ENCODE measurements around the gene MYCN.
"Not testable (repeated sequence)": the region's sequence is repeated elsewhere in the genome, so short reads cannot be mapped to it uniquely, and the experiment has no call there.

The MYCN gene

DNA sequence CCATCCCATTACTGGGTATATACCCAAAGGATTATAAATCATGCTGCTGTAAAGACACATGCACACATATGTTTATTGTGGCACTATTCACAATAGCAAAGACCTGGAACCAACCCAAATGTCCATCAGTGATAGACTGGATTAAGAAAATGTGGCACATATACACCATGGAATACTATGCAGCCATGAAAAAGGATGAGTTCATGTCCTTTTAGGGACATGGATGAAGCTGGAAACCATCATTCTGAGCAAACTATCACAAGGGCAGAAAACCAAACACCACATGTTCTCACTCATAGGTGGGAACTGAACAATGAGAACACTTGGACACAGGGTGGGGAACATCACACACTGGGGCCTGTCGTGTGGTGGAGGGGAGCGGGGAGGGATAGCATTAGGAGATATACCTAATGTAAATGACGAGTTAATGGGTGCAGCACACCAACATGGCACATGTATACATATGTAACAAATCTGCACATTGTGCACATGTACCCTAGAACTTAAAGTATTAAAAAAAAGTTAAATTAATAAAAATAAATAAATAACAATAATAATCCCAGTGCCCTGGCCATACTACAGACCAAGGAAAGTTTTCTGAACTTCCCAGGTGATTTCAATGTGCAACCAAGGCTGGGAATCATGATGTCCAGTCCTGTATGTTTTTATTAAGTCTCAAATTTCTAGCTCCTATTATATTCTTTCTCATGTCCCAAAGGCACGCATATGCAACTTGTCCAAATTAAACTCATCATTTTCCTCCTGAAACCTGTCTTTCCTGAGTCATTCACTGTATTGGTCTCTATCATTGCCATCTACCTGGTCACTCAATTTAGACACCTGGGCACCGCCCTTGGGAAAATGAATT lies 23.0 kb downstream of the MYCN start:
- DNase-seq, result not testable (repeated sequence)

DNA sequence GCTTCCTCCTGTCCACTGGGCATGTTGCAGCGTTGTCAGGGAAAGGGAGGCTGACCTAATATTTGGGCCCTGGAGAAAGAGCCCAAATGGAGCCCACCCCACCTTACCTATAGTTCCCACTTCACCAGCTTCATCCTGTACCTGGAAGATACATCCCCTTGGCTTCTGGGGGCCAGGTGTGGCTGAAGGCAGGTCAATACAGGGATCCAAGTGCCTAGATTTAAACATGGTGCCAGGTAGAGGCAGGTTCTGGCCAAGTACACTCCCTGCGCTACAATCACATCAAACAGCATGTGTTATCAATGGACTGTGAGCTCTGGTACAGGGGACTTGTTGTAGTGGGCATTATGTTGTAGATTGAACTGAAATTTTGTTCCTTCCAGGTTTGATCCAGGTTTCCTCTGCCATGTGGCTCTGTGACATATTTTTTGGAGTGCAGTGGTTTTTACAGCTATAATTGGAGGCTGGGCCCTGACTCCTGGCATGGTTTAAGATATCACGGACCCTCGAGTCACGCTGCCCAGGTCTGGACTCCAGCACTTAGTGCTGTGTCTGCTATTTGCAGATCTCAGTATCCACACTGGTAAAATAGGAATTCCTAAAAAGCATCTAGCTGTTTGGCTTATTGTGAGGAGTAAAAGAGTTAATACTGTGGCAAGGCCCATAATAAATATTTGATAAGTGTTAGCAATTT lies 23.8 kb downstream of the MYCN start:
- DNase-seq, result no peak

DNA sequence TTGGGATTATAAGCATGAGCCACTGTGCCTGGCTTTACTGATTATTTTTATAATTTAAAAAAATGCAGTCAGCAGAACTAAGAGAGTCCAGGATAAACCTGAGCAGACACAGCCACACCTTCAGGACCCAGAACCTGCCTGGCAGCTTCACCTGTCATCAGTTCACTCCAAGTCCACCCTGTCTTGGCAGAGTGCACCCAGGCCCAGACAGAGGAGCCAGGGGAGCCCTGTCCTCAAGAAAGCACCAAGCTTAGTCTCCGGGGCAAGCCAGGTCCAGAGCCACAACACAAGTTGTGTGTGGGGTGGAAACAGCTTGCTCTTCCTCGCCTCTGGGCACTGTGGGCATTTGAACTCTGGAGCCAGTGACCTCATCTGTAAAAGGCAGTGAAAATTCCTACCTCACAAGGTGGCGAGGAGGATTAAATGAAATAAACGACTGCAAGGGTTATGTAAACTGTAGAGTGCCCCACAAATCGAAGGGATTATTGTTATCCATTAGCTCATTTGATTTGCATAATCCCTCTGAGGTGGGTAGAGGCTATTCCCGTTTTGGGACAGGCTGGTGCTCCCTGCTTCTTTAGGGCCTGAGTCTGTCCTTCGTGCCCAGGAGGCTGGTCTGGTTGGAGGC lies 24.7 kb downstream of the MYCN start:
- DNase-seq, result no peak

DNA sequence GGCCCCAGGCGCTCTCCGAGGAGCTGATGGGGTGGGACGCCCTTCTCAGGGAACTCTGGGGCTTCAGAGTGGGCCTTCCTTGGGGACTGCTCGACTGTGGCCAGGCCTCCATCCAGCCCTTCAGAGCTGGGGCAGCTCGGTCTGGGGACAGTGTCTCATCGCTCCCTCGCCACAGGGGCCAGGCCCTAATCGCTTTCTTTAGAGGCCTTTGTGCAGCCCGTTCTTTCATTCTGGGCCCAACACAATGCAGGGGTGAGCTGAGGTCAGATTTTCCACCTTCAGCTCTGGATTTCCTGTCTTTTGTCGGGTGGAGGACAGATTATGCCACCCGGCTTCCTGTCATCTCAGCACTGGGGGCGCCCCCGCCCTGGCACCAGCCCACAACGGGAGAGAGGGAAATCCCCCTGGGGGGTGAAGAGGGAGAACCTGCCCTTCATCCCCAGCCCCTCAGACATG lies 25.2 kb downstream of the MYCN start:
- DNase-seq, result no peak

- DNase-seq, result no peak
These were observed 27.3 kb downstream of the MYCN start for GRCh38 chr2:15967415-15968279.

DNA sequence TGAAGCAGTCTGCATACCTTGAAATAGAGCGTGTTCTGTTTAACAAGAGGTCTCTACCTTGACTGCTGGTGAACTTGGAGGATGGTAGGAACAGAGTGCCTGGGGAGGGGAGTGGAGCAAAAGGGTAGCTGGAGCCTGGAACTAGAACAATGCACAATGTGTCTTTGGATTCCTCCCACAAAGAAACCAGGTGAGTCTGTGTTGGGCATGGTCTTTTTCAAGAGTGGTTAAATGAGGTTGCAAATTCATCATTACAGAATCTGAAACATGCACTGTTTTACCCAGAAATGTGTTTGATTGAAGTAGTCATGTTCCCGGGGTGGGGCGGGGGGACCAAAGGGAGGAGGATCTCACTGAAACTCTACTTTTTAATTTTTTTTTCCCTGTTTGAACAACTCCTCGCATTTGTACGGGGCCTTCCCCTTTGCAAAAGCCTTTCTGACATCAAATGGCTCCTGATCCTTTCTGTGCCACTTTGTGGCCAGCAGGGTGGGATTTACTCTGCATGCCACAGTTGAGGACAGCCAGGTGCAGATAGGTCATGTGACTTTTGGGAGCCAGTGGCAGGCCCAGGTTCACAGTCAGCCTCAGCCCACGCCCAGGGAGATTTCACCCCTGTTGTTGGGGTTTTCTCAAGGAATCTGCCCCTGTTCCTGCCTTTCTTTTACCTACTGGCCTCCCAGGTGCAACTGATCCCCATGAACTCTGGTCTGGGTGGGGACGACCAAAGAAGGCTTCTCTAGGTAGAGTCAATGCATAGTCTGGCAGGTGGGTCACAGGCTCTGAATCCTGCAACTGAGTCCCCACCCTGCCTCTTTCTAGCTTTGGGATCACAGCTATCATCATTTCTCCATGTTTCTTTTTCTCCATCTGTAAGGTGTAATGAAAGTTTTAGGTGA lies 28.2 kb downstream of the MYCN start:
- no peak for DNase-seq

DNA sequence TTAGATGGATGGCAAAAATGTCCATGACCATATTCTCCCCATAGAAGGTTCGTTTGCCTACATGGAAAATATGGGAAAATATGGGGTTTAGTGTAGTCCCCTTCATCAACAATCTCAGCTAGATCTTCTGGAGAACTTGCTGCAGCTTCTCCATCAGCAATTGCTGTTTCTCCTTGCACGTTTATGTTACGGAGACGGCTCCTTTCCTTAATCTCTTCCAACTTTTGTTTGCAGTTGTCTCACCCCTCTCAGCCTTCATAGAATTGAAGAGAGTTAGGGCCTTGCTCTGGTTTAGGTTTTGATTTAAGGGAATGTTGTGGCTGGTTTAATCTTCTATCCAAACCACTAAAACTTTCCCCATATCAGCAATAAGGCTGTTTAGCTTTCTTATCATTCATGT lies 28.9 kb downstream of the MYCN start:
- DNase-seq, result no peak

GRCh38 chr2:15970701-15971100 lies 30.4 kb downstream of the MYCN start:
- DNase-seq, result no peak

DNA sequence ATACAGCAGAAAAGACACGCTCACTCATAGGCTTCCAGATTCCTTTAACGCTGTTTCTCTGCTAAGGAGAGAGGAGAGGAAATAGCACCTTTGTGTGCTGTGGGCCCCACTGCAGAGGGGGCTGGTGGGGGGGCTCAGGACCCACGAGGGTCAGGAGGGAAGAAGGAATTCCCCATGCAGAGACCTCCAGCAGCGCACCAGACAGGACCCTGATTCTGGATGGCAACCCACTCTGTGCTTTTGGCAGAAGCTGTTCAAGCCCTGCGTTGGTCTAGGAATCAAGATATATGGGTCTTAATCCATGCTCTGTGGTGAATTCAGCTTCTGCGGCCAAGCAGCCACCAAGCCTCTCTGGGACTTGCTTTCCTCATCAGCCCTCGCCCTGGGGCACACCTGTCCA lies 31.0 kb downstream of the MYCN start:
- no peak for DNase-seq

DNA sequence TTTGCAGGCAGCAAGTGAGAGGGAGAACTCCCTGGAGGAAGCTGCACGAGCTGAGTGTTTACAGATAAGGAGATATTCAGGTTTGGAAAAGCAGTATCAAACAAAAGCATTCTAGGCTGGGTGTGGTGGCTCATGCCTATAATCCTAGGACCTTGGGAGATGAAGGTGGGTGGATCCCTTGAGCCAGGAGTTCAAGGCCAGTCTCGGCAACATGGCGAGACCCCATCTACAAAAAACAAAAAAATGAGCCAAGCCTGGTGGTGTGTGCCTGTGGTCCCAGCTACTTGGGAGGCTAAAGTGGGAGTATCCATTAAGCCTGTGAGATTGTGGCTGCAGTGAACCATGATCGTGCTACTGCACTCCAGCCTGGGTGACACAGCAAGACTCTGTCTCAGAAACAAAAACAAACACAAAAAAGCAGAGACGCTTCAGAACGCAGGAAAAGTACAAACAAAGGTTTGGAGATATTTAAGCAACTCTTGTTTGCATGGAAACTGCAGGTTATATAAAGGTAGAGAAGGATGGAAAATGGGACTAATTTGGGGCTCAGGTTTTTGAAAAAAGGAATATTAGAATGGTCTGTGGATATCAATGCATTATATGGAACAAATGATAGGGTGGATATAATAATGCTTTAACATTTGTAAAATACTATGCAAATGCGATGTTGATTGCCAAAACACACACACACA lies 31.6 kb downstream of the MYCN start:
- no peak for DNase-seq

- DNase-seq, result no peak
These were observed 33.4 kb downstream of the MYCN start for GRCh38 chr2:15973481-15974401.

DNA sequence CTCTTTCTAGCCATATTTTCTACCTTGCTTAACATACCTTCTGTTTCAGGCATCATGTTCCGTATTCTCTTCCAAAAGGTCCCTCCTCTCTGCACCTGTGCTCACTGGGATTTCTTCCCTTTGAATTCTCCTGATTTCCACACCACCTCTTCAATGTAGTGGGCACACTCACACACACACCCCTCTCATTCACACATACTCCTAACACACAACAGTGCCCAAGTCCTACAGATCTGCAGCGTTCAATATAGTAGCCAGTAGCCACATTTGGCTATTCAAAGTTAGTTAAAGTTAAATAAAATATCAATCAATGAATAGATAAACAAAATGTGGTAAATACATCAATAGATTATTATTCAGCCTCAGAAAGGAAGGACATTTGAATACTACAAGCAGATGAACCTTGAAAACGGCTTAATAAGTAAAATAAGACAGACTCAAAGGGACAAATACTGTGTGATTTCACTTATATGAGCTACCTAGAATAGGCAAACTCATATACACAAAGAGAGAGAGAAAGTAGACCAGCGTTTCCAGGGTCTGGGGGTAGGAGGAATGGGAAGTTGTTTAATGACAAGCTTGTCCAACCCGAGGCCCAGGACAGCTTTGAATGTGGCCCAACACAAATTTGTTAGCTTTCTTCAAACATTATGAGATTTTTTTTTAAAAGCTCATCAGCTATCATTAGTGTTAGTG lies 34.4 kb downstream of the MYCN start:
- DNase-seq, result no peak

DNA sequence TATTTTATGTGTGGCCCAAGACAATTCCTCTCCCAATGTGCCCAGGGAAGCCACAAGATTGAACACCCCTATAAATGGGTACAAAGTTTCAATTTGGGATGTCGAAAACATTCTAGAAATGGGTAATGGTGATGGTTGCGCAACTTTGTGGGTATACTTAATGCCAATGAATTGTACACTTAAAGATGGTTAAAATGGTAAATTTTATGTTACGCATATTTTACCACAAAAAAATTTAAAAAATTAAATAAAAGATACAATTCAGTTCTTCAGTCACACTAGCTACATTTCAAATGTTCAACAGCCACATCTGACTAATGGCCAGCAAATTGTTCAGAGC lies 34.9 kb downstream of the MYCN start:
- no peak for DNase-seq

DNA sequence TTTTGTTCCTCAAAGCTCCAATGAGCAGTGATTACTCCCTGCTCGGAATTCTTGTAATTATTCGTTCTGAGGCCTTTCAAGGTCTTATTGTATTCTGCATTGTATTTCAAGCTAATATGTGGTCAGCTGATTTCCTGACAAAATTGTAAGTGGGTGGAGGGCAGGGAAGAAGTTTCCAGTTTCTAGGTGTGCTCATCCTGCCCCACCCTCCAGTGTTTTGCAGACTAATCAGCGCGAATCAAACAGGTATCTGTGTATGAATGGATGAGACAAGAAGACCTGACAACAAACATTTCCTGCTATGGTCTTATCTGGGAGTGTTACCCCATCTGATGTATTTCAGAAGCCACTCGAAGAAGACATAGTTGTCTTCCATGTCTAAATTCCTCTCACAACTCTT lies 35.3 kb downstream of the MYCN start:
- DNase-seq, result no peak

DNA sequence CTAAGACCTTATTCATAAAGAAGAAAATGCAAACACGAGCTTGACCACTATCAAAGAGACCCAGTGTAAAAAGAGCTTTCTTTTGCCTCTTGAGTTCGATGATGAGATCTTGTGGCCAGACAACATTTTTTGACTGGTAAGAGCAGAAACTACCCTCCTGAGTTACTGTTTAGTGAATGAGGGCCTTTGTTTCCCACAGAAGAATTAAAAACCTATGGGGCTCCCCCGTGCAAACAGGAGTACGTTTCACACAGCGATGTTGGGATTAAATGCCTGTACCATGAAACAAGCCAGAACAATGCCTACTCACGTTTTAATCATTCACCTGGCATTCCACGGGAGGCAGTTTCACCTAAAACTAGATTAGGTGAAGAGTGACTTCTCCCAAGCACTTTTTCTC lies 36.0 kb downstream of the MYCN start:
- no peak for DNase-seq

GRCh38 chr2:15979051-15979758 lies 38.9 kb downstream of the MYCN start:
- DNase-seq, result no peak

DNA sequence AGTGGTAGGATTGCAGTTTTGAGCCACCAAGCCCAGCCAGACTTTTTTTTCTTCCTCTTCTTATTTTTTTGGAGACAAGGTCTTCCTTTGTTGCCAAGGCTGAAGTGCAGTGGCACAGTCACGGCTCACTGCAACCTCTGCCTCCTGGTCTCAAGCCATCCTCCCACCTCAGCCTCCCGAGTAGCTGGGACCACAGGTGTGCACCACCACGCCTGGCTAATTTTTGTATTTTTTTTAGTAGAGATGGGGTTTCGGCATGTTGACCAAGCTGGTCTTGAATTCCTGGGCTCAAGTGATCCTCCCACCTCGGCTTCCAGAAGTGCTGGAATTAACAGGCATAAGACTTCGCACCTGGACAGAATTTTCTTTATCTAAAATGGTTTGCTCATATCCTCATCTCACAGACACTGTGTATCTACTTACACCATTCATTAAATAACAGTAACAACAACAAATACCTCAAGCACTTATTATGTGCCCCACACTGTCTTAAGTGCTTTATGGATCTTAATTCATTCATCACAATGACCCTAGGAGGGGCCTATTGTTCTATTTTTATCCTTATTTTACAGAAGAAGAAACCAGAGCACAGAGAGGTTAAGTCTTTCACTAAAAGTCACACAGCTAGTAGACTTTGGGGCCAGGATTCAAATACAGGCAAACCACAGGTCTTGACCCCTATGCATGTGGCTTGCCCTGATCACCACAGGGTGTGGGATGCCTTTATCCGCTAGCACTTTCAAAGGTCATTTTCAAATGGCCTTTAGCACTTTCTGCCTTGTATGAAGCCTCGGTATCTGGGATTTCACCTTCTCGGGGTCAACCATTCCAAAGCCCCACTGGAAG lies 39.6 kb downstream of the MYCN start:
- DNase-seq, result no peak

DNA sequence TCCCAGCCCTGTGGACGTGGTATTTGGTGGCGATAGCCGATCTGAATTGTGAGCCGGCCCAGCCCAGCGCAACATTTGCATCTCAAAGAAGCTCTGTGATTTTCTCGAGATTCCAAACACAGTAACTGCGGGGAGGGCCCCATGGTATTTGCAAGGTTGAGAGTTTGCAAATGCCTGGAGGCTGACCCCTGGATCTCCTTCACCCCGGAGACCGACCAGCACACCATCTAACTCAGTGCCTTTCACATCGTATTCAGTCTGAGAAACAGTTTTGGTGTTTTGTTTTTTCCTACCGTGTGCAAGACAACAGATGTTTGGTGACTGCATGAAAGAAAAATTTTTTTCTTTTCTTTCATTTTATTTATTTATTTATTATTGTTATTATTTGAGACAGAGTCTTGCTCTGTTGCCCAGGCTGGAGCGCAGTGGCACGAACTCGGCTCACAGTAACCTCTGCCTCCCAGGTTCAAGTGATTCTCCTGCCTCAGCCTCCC lies 40.3 kb downstream of the MYCN start:
- DNase-seq, result no peak

Data from NCI-H226 (cell line).